Liver (tissue), 3 donors: ENCODE measurements around the gene PDZRN4.

Source experiments
- EGR1 ChIP-seq, 2 donors: IDR thresholded peaks; 2 replicates each; pipeline ENCODE4 v1.6.1; 2016 to 2018; ENCODE audit warnings: antibody characterized with exemption in 2 of 2, low read depth in 2 of 2
- HNF4A ChIP-seq, 2 donors: conservative IDR thresholded peaks; 2 replicates each; pipeline ENCODE4 v1.6.1; 2016; ENCODE audit warnings: antibody characterized with exemption in 2 of 2, mild to moderate bottlenecking in 2 of 2
- HNF4G ChIP-seq: IDR thresholded peaks from 2 replicates; pipeline ENCODE4 v1.6.1; 2016; ENCODE audit warnings: antibody characterized with exemption
- JUND ChIP-seq, 2 donors: IDR thresholded peaks; 2 replicates each; pipeline ENCODE4 v1.6.1; 2016; ENCODE audit warnings: antibody characterized with exemption in 2 of 2
- RAD21 ChIP-seq, 2 donors: IDR thresholded peaks; 2 replicates each; pipeline ENCODE4 v1.6.1; 2016; ENCODE audit warnings: antibody characterized with exemption in 2 of 2, mild to moderate bottlenecking in 2 of 2
- SP1 ChIP-seq: IDR thresholded peaks from 2 replicates; pipeline ENCODE4 v1.6.1; 2018; ENCODE audit warnings: antibody characterized with exemption, mild to moderate bottlenecking
- TAF1 ChIP-seq: conservative IDR thresholded peaks from 2 replicates; pipeline ENCODE4 v1.6.1; 2016; ENCODE audit warnings: antibody characterized with exemption, mild to moderate bottlenecking
- TF ChIP-seq, protein P1 (sequence below): fragments of 150-350 bp; IDR thresholded peaks from 2 replicates; pipeline ENCODE4 v1.5.1; 2017; ENCODE audit warnings: improper control_type of control experiment, low read depth, low read length; ENCODE audit not compliant: missing input control
- TF ChIP-seq, protein P2 (sequence below): IDR thresholded peaks from 2 replicates; pipeline ENCODE4 v1.6.1; 2016; ENCODE audit warnings: antibody characterized with exemption, mild to moderate bottlenecking
- TF ChIP-seq, protein P3 (sequence below): IDR thresholded peaks from 2 replicates; pipeline ENCODE4 v1.6.1; 2016; ENCODE audit warnings: antibody characterized with exemption
- donor health status: healthy.
- donor health status: healthy.

DNA sequence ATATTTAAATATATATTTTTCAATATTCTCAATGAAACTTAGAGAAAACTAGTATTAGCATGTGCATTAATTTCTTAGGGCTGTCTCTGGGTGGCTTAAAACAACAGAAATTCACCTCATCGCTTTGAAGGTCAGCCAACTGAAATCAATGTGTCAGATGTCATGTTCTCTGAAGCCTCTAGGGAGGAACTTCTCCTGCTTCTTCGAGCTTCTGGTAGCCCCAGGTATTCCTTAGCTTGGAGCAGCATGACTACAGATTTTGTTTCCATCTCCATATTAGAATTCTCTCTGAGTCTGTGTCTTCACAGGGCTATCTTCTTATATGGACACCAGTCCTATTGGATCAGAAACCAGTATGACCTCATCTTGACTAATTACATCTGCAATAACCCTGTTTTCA lies 221.5 kb downstream of the PDZRN4 start:
- TF ChIP-seq, protein P1, sequence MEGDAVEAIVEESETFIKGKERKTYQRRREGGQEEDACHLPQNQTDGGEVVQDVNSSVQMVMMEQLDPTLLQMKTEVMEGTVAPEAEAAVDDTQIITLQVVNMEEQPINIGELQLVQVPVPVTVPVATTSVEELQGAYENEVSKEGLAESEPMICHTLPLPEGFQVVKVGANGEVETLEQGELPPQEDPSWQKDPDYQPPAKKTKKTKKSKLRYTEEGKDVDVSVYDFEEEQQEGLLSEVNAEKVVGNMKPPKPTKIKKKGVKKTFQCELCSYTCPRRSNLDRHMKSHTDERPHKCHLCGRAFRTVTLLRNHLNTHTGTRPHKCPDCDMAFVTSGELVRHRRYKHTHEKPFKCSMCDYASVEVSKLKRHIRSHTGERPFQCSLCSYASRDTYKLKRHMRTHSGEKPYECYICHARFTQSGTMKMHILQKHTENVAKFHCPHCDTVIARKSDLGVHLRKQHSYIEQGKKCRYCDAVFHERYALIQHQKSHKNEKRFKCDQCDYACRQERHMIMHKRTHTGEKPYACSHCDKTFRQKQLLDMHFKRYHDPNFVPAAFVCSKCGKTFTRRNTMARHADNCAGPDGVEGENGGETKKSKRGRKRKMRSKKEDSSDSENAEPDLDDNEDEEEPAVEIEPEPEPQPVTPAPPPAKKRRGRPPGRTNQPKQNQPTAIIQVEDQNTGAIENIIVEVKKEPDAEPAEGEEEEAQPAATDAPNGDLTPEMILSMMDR = no peak
- TF ChIP-seq HNF4A (conservative IDR thresholded peaks at IDR 0.05) (no peak), TAF1 (no peak), JUND (IDR thresholded peaks at IDR 0.05) (no peak), RAD21 (IDR thresholded peaks at IDR 0.05) (no peak), HNF4G (no peak), SP1 (no peak), EGR1 (IDR thresholded peaks at IDR 0.05; ENCODE audit: low read depth in 2 of 2) (no peak)
- TF ChIP-seq, protein P2, sequence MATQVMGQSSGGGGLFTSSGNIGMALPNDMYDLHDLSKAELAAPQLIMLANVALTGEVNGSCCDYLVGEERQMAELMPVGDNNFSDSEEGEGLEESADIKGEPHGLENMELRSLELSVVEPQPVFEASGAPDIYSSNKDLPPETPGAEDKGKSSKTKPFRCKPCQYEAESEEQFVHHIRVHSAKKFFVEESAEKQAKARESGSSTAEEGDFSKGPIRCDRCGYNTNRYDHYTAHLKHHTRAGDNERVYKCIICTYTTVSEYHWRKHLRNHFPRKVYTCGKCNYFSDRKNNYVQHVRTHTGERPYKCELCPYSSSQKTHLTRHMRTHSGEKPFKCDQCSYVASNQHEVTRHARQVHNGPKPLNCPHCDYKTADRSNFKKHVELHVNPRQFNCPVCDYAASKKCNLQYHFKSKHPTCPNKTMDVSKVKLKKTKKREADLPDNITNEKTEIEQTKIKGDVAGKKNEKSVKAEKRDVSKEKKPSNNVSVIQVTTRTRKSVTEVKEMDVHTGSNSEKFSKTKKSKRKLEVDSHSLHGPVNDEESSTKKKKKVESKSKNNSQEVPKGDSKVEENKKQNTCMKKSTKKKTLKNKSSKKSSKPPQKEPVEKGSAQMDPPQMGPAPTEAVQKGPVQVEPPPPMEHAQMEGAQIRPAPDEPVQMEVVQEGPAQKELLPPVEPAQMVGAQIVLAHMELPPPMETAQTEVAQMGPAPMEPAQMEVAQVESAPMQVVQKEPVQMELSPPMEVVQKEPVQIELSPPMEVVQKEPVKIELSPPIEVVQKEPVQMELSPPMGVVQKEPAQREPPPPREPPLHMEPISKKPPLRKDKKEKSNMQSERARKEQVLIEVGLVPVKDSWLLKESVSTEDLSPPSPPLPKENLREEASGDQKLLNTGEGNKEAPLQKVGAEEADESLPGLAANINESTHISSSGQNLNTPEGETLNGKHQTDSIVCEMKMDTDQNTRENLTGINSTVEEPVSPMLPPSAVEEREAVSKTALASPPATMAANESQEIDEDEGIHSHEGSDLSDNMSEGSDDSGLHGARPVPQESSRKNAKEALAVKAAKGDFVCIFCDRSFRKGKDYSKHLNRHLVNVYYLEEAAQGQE = no peak
- TF ChIP-seq, protein P3, sequence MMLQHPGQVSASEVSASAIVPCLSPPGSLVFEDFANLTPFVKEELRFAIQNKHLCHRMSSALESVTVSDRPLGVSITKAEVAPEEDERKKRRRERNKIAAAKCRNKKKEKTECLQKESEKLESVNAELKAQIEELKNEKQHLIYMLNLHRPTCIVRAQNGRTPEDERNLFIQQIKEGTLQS = no peak
